Calu3 (cell line): Measurements from ENCODE around the gene MCCD1. TPM values are rescaled to one million over a fixed set of nuclear protein-coding genes. Genes with fewer than 3 reads are reported as not detected.
A peak's percentile ranks its signal among the peaks of the same experiment; 100 is the strongest.

Experiments
- BruUV-seq: library from RNA; stranded (reverse); fragments of 400-500 nt; replicated peaks from 2 replicates; lab custom pipeline; 2021; lab: Mats Ljungman, UMichigan
- CTCF ChIA-PET: fragments of 300-600 bp; sonication (Branson Sonifier 250); formaldehyde crosslinking; loops from one replicate; lab custom pipeline; 2022; ENCODE audit warnings: antibody characterized with exemption; lab: Charles Lee
- DNase-seq: peaks from one replicate; pipeline ENCODE4 v3.0.0; 2022
- H3K27ac Mint-ChIP-seq: one replicate; pipeline ENCODE4 v1.8.0; 2022; ENCODE audit warnings: mixed read lengths; ENCODE audit not compliant: unreplicated experiment
- H3K27me3 Mint-ChIP-seq: one replicate; pipeline ENCODE4 v1.8.0; 2022; ENCODE audit warnings: mixed read lengths; ENCODE audit not compliant: unreplicated experiment
- H3K36me3 Mint-ChIP-seq: one replicate; pipeline ENCODE4 v1.8.0; 2022; ENCODE audit warnings: mild to moderate bottlenecking, moderate library complexity, mixed read lengths; ENCODE audit not compliant: insufficient read depth, unreplicated experiment
- H3K4me1 Mint-ChIP-seq: one replicate; pipeline ENCODE4 v1.8.0; 2022; ENCODE audit warnings: mild to moderate bottlenecking, low read depth, mixed read lengths; ENCODE audit not compliant: unreplicated experiment
- H3K4me3 Mint-ChIP-seq: one replicate; pipeline ENCODE4 v1.8.0; 2022; ENCODE audit warnings: mild to moderate bottlenecking, low read depth, moderate library complexity, mixed read lengths; ENCODE audit not compliant: unreplicated experiment
- H3K9me3 Mint-ChIP-seq: one replicate; pipeline ENCODE4 v1.8.0; 2022; ENCODE audit warnings: low read depth, mixed read lengths; ENCODE audit not compliant: unreplicated experiment
- intact Hi-C: fragments of 100-400 bp; cut with micrococcal nuclease; formaldehyde crosslinking; loops from one replicate; pipeline ENCODE4 v1.10.0; 2022; ENCODE audit not compliant: unreplicated experiment
- total RNA-seq: library from RNA; stranded (reverse); gene quantifications from 2 replicates; pipeline ENCODE4 v1.2.3, GENCODE V29; 2022
- TF ChIP-seq, protein P1 (sequence below): fragments of 200-600 bp; IDR thresholded peaks from one replicate; pipeline ENCODE4 v1.8.0; 2022; ENCODE audit warnings: antibody characterized with exemption; ENCODE audit not compliant: unreplicated experiment

Gene MCCD1
- total RNA-seq, 1 experiment from 2014 or later: not detected

DNA sequence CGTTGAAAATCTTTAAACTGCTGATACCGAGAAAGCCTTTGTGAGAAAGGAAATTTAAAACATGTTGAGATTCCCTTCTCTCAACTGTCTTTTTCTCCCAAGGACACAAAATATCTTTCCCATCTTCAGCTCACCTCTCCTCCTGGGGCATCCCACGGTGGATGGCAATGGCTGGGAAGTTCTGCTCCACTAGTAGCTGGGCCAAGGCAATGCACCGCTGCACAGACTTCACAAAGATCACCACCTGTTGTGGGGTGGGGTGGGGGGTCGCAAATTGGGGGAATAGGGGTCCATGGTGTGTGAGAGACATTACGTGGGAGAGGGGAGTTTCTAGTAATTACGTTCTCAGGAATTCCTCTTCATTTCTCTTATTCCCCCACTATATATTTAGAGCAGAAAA is 2.4 kb downstream of the MCCD1 start:
- Mint-ChIP-seq H3K4me3 (no peak overlapping the region), H3K27me3 (no peaks in the 10 kb centered on the region), H3K9me3 (no peaks in the 10 kb centered on the region), H3K4me1 (peaks cover 37% of the 10 kb centered on the region), H3K27ac (no peak overlapping the region), H3K36me3 (peaks cover 81% of the 10 kb centered on the region)
- intact Hi-C loops: no loop called here
- CTCF ChIA-PET: interaction anchor here (0.7 kb wide), 1 partner anchor 20 kb away, joined by 6 read pairs; no protein-coding TSS in a partner anchor
- no peak for DNase-seq
- TF ChIP-seq, protein P1, sequence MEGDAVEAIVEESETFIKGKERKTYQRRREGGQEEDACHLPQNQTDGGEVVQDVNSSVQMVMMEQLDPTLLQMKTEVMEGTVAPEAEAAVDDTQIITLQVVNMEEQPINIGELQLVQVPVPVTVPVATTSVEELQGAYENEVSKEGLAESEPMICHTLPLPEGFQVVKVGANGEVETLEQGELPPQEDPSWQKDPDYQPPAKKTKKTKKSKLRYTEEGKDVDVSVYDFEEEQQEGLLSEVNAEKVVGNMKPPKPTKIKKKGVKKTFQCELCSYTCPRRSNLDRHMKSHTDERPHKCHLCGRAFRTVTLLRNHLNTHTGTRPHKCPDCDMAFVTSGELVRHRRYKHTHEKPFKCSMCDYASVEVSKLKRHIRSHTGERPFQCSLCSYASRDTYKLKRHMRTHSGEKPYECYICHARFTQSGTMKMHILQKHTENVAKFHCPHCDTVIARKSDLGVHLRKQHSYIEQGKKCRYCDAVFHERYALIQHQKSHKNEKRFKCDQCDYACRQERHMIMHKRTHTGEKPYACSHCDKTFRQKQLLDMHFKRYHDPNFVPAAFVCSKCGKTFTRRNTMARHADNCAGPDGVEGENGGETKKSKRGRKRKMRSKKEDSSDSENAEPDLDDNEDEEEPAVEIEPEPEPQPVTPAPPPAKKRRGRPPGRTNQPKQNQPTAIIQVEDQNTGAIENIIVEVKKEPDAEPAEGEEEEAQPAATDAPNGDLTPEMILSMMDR: no peak
- BruUV-seq: no TSS peak

DNA sequence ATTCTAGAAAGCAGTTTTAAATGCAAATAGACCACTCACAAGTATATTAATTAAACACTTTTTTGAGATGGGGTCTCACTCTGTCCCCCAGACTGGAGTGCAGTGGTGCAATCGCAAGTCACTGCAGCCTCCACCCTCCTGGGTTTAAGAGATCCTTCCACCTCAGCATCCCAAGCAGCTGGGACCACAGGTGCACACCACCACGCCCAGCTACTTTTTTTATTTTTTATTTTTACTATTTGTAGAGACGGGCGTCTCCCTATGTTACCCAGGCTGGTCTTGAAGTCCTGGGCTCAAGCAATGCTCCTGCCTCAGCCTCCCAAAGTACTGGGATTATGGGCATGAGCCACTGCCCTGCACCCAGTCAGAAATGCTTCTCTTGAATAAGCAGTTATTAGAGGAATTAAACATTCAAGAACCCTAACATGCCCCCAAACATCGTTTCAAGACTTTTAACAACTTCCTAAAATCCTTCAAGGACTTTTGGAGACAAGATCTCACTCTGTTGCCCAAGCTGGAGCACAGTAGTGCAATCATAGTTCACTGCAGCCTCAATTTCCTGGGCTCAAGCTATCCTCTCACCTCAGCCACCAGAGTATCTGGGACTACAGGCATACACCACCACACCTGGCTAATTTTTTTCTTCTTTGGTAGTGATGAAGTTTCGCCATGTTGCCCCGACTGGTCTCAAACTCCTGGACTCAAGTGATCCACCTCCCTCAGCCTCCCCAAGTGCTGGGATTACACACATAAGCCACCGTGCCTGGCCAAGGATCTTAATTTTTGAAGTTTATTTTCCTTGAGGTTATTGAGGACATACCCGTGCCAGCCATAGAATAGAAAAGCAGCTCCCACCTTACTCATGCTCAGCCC is 3.2 kb downstream of the MCCD1 start:
- no TSS peak for BruUV-seq
- H3K27ac Mint-ChIP-seq: peak overlapping the region; percentile 72
- intact Hi-C loops: no loop called here
- no peaks in the 10 kb centered on the region for H3K27me3 Mint-ChIP-seq
- H3K9me3 Mint-ChIP-seq: no peaks in the 10 kb centered on the region
- CTCF ChIA-PET: no interaction called here
- TF ChIP-seq, protein P1: no peak
- H3K4me1 Mint-ChIP-seq: peaks cover 38% of the 10 kb centered on the region
- no peak for DNase-seq
- no peak overlapping the region for H3K4me3 Mint-ChIP-seq
- H3K36me3 Mint-ChIP-seq: peaks cover 90% of the 10 kb centered on the region

DNA sequence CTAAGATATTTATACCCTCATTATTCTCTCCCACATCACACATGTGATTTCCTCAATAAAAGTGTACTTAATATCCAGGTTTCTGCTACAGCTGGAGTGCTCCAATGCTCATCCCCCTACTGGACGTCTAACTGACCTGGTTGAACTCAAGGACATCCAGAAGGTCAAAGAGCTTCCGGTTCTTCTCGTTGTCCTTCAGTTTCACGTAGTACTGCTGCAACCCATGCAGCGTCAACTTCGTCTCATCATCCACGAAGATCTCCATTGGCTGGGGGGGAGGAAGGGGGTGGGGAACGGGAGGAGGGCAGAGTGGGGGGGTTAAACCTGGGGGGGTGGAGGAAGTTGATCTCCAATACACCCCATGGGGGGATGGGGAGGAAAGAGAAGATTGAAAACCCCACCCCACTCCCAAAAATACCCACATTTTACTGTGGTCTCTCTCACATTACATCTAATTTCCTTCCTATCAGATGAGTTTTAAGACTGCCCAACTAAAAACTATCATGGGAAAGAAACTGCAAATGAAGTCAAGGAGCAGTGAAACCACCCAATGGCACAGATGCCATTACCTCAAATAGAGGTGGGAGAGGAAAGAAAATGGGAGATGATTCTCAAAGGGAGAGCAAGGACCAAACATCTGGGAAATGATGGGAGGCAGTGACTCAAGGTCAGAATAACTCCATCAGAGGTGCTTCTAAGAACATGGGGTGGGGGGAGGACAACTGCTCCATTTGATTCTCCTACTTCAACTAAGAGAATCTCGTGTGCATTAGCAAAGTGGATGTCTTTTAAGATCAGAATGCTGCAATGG is 4.1 kb downstream of the MCCD1 start:
- Mint-ChIP-seq H3K27me3 (no peaks in the 10 kb centered on the region), H3K4me3 (no peak overlapping the region), H3K36me3 (peaks cover 98% of the 10 kb centered on the region), H3K9me3 (no peaks in the 10 kb centered on the region), H3K27ac (peak overlapping the region; percentile 72), H3K4me1 (peaks cover 38% of the 10 kb centered on the region)
- intact Hi-C loops: no loop called here
- BruUV-seq: no TSS peak
- TF ChIP-seq, protein P1: no peak
- CTCF ChIA-PET: interaction anchor here (0.8 kb wide), 1 partner anchor 376 kb away, joined by 3 read pairs; no protein-coding TSS in a partner anchor
- no peak for DNase-seq

DNA sequence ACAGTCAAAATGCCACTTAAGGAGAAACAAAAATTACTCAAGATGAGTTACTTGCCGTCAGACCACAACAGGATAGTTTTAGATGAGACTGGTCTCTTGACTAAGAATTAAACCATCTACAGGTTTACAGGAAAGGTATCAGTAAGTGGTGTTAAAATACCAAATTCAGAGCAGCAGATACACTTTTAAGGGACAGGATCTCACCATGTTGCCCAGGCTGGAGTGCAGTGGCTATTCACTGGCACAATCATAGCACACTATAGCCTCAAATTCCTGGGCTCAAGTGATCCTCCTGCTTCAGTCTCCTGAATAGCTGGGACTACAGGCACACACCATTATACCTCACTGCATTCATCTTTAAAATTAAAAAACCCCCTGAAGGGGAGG is 4.7 kb downstream of the MCCD1 start:
- no TSS peak for BruUV-seq
- Mint-ChIP-seq H3K27me3 (no peaks in the 10 kb centered on the region), H3K4me3 (no peak overlapping the region), H3K9me3 (no peaks in the 10 kb centered on the region), H3K36me3 (peaks cover 100% of the 10 kb centered on the region), H3K27ac (peak overlapping the region; percentile 57), H3K4me1 (peaks cover 42% of the 10 kb centered on the region)
- CTCF ChIA-PET: interaction anchor here (0.8 kb wide), 1 partner anchor 375 kb away, joined by 3 read pairs; no protein-coding TSS in a partner anchor
- DNase-seq: no peak
- TF ChIP-seq, protein P1: no peak
- intact Hi-C loops: no loop called here
